ES-I3 (cell line): ENCODE results near the gene PUM1.
"Not testable (repeated sequence)": the region's sequence is repeated elsewhere in the genome, so short reads cannot be mapped to it uniquely, and the experiment has no call there.

Experiments
- H3K36me3 ChIP-seq: 2 replicates; pipeline ENCODE4 v1.6.1; 2013; ENCODE audit warnings: mild to moderate bottlenecking, low read length, control low read depth, moderate library complexity; ENCODE audit not compliant: insufficient read depth
- H3K4me1 ChIP-seq: 2 replicates; pipeline ENCODE4 v1.6.1; 2013; ENCODE audit warnings: mild to moderate bottlenecking, control low read depth, low read length; ENCODE audit not compliant: insufficient read depth
- H3K9ac ChIP-seq: 2 replicates; pipeline ENCODE4 v1.6.1; 2013; ENCODE audit warnings: low read depth, mild to moderate bottlenecking, low read length, moderate library complexity
- H3K9me3 ChIP-seq: 2 replicates; pipeline ENCODE4 v1.6.1; 2013; ENCODE audit warnings: mild to moderate bottlenecking, low read length, moderate library complexity; ENCODE audit not compliant: control insufficient read depth, insufficient read depth

Gene PUM1, protein sequence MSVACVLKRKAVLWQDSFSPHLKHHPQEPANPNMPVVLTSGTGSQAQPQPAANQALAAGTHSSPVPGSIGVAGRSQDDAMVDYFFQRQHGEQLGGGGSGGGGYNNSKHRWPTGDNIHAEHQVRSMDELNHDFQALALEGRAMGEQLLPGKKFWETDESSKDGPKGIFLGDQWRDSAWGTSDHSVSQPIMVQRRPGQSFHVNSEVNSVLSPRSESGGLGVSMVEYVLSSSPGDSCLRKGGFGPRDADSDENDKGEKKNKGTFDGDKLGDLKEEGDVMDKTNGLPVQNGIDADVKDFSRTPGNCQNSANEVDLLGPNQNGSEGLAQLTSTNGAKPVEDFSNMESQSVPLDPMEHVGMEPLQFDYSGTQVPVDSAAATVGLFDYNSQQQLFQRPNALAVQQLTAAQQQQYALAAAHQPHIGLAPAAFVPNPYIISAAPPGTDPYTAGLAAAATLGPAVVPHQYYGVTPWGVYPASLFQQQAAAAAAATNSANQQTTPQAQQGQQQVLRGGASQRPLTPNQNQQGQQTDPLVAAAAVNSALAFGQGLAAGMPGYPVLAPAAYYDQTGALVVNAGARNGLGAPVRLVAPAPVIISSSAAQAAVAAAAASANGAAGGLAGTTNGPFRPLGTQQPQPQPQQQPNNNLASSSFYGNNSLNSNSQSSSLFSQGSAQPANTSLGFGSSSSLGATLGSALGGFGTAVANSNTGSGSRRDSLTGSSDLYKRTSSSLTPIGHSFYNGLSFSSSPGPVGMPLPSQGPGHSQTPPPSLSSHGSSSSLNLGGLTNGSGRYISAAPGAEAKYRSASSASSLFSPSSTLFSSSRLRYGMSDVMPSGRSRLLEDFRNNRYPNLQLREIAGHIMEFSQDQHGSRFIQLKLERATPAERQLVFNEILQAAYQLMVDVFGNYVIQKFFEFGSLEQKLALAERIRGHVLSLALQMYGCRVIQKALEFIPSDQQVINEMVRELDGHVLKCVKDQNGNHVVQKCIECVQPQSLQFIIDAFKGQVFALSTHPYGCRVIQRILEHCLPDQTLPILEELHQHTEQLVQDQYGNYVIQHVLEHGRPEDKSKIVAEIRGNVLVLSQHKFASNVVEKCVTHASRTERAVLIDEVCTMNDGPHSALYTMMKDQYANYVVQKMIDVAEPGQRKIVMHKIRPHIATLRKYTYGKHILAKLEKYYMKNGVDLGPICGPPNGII

DNA sequence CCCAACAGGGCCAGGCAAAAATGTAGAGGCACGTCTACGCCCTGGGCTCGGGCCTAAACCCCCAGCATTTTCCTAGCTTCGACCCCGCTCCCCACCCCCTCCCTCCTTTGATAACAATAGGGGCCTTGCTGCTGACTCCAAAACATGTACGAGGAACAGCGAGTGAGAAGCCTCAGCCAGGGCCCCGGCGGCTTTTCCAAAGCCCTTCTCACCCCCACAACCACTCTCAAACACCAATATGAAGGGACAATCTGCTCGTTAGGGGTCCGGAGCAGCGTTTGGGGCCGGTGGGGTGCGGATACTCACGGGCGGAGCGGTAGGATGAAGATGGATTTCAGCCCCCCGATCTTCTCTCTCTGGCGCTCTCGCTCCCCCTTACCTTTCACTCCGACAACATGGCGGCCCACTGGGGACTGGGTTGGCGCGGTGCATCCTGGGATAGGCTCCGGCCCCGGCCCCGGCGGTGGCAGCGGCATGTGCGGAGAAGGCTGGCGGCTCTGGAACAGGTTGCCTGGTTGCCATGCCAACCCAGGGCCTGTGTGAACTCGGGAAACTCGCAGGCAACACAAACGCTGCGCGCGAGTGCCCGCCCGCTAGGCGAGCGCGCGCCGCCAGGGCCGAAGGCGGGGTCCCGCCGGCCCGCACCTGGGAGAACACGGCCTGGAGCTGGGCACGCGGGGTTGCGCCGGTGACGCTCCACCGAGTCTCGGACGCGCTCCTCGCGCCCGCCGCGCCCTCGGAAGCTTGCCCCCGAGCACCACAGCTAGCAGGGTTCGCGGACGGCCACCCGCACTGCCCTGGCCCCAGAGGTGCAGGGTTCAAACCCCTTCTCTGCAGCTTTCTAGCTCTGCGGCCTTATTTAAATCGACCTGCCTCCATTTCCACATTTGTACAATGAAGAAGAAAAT is at the start of gene PUM1:
Gene PUM1 (minus strand): TSS at position 408 of the 908 bp plus-strand sequence. CDS start 6,151 bp downstream, outside the sequence.
- Histone ChIP-seq H3K9ac (peak within 1 kb of the TSS; percentile 92), H3K36me3 (peaks cover 4% of the 10 kb centered on the region; the same call in 1 of the 2 replicates), H3K9me3 (no peaks in the 10 kb centered on the region), H3K4me1 (peaks cover 15% of the 10 kb centered on the region)

DNA sequence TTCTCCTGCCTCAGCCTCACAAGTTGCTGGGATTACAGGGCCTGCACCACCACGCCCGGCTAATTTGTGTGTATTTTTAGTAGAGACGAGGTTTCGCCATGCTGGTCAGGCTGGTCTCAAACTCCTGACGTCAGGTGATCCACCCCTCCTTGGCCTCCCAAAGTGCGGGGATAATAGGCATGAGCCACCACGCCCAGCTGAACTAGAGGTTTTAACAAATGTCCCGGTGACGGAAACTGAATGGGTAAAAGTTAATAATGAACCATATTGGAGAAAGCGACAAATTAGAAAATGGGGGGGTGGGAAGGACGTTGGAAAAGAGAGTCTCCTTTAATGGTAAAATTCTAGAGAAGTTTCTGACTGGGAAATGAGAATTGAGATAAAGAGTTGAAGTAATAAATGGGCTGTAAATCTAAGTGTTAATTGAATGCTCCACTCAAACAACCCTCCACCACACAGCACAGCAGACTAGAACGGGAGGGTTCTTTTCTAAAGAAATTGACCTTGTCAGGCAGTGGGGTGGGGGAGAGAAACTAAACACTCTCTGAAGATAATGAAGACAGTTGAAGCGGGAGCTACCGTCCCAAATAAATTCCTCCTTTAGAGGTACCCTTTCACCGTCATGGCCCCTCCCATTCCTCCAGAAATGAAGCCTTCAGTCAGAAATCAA is 46.9 kb upstream of the PUM1 start:
- Histone ChIP-seq H3K9me3 (no peaks in the 10 kb centered on the region), H3K9ac (no peak overlapping the region)

DNA sequence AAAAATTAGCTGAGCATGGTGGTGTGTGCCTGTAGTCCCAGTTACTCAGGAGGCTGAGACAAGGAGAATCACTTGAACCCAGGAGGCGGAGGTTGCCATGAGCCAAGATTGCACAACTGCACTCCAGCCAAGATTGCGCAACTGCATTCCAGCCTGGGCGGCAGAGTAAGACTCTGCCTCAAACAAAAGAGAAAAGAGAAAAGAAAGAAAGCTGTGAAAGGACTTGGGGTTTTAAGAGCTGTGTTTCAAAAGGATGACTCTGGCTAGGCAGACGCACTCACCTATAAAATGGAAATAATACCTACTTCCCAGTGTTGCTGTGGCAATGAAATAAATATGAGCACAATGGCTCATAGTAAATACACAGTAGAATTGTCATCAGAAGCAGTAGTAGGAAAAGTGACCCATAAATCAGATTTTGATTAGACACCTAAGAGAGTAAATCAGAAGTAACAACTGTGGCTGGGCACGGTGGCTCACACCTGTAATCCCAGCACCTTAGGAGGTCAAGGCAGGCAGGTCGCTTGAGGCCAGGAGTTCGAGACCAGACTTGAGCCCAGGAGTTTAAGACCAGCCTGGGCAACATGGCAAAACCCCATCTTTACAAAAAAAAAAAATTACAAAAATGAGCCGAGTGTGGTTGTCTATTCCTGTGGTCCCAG is 45.9 kb upstream of the PUM1 start:
- Histone ChIP-seq H3K36me3 (no peaks in the 10 kb centered on the region), H3K9me3 (no peaks in the 10 kb centered on the region), H3K9ac (no peak overlapping the region), H3K4me1 (peaks cover 10% of the 10 kb centered on the region; the same call in 1 of the 2 replicates)

More for the DNA sequence above, 46.9 kb upstream of the PUM1 start:
- peaks cover 10% of the 10 kb centered on the region; the same call in 1 of the 2 replicates for H3K4me1 ChIP-seq
- H3K36me3 ChIP-seq = no peaks in the 10 kb centered on the region

DNA sequence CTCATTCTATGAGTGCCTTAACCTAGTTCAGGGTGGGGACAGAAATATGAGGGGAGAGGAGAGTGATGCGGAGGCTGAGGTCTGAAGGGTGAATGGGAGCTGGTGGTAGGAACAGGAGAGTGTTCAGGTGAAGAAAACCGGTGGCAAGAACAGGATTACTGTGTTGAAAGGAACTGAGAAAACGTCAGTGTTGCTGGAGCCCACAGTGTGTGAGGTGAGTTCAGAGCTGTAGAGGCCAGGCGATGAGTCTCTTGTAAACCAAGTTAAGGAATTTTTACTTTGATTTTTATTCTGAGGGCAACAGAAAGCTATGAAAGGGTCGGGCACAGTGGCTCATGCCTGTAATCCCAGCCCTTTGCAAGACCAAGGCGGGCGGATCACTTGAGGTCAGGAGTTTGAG is 45.3 kb upstream of the PUM1 start:
- Histone ChIP-seq H3K36me3 (no peaks in the 10 kb centered on the region), H3K4me1 (peaks cover 10% of the 10 kb centered on the region; the same call in 1 of the 2 replicates), H3K9me3 (no peaks in the 10 kb centered on the region), H3K9ac (no peak overlapping the region)

DNA sequence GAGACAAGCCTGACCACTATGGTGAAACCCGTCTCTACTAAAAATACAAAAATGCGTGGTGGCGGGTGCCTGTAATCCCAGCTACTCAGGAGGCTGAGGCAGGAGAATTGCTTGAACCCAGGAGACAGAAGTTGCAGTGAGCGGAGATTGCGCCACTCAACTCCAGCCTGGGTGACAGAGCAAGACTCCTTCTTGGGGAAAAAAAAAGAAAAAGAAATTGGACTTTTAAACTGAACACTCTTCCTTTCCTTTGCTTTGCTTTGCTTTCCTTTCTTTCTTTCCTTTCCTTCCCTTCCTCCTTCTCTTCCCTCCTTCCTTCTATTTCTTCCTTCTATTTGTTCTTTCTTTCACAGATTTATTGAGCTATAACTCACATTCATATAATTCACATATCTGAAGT is 43.3 kb upstream of the PUM1 start:
- H3K9ac ChIP-seq = no peak overlapping the region
- H3K36me3 ChIP-seq = no peaks in the 10 kb centered on the region
- peaks cover 10% of the 10 kb centered on the region; the same call in 1 of the 2 replicates for H3K4me1 ChIP-seq
- no peaks in the 10 kb centered on the region for H3K9me3 ChIP-seq

DNA sequence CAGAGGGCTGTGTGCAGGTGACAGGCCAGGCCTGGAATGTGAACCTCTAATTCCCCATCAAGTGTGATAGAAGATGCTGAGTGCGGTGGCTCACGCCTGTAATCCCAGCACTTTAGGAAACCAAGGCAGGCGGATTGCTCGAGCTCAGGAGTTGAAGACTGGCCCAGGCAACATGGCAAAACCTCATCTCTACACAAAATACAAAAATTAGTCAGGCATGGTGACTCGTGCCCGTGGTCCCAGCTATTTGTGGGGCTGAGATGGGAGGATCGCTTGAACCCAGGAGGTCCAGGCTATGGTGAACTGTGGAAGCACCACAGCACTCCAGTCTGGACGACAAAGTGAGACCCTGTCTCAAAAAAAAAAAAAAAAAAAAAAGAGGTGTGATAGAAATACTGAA is 40.1 kb upstream of the PUM1 start:
- H3K9me3 ChIP-seq = no peaks in the 10 kb centered on the region
- H3K4me1 ChIP-seq = peaks cover 14% of the 10 kb centered on the region
- no peak overlapping the region for H3K9ac ChIP-seq
- no peaks in the 10 kb centered on the region for H3K36me3 ChIP-seq

DNA sequence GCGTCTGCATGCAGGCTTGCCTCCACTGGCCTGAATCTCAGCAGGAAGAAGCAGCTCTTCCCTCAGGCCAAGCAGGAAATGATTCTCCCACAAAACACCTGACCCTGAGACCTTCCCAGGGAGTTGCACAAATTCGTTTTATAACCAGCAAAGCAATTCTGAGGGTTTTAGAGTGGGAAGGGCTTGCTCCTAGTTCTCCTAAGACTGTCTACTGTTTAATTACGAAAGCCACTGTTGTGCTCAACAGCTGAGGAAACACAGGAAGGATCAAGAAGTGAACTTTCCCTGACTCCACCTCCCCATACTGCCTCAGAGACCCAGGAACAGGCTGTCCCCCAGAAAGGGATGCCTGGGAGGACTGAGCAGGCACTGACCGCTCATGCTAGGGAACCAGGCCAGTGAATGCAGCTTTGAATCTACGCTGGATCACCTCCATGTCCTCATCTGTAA is 37.0 kb upstream of the PUM1 start:
- Histone ChIP-seq H3K4me1 (peaks cover 15% of the 10 kb centered on the region), H3K9me3 (no peaks in the 10 kb centered on the region), H3K36me3 (no peaks in the 10 kb centered on the region), H3K9ac (no peak overlapping the region)

DNA sequence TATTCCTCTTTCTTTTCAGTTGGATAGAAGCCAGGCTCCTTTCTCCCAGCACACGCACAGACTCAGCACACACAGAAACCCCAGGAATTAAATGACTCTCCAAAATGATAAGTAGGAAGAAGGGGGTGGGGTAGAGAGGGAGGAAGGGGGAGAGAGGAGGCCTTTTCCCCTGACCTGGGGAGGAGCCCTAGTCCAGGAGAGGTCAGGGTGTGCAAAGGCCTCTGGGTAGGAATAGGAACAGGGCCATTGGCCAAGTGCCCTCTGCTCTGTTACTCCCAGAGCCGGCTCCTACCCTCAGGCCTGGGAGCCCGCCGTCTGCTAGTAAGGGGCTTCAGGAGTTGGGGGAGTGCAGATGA is 35.6 kb upstream of the PUM1 start:
- no peaks in the 10 kb centered on the region for H3K9me3 ChIP-seq
- peaks cover 15% of the 10 kb centered on the region for H3K4me1 ChIP-seq
- no peaks in the 10 kb centered on the region for H3K36me3 ChIP-seq
- H3K9ac ChIP-seq = no peak overlapping the region

DNA sequence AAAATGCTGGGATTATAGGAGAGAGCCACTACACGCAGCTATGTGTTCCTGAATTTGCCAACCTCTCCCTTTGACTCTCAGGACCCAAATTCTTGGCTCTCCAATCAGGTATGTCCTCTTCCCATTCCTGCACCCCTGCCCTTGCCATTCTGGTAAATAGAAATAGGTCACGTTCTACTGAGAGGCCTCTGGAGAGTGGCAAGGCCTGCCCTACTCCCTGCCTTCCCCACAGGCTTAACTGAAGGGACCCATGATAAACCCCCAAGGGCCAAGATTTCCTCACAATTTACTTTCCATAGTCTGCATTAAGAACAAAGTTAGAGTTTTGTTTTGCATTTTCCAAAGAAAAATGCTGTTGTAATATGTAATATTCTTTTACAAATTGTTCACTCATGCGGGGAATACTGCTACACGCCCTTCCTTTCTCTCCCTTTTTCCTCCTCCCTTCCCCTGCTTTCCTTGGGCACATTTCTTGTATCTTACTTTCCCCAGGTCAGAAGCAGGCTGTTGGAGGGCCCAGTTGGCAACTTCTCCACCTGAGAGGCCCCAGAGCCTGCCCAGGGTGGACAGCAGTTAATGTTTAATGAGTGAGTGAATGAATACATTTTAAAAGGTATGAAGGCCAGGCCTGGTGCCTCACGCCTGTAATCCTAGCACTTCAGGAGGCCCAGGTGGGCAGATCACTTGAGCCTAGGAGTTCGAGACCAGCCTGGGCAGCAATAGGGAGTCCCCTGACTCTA is 33.9 kb upstream of the PUM1 start:
- Histone ChIP-seq H3K9ac (no peak overlapping the region), H3K36me3 (no peaks in the 10 kb centered on the region), H3K4me1 (peaks cover 15% of the 10 kb centered on the region), H3K9me3 (no peaks in the 10 kb centered on the region)

DNA sequence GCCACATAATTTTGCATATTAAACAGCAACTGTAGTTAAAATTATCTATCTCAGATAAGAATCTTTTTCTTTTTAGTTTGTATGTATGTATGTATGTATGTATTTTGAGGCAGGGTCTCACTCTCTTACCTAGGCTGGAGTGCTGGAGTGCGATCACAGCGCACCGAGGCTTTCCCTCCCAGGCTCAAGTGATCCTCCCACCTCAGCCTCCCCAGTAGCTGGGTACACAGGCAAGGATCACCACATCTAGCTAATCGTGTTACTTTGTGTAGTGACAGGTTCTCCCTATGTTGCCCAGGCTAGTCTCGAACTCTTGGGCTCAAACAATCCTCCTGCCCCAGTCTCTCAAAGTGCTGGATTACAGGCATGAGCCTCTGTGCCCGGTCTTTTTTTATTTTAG is 30.5 kb upstream of the PUM1 start:
- Histone ChIP-seq H3K9me3 (no peaks in the 10 kb centered on the region), H3K9ac (no peak overlapping the region), H3K4me1 (peaks cover 4% of the 10 kb centered on the region; the same call in 1 of the 2 replicates), H3K36me3 (no peaks in the 10 kb centered on the region)

DNA sequence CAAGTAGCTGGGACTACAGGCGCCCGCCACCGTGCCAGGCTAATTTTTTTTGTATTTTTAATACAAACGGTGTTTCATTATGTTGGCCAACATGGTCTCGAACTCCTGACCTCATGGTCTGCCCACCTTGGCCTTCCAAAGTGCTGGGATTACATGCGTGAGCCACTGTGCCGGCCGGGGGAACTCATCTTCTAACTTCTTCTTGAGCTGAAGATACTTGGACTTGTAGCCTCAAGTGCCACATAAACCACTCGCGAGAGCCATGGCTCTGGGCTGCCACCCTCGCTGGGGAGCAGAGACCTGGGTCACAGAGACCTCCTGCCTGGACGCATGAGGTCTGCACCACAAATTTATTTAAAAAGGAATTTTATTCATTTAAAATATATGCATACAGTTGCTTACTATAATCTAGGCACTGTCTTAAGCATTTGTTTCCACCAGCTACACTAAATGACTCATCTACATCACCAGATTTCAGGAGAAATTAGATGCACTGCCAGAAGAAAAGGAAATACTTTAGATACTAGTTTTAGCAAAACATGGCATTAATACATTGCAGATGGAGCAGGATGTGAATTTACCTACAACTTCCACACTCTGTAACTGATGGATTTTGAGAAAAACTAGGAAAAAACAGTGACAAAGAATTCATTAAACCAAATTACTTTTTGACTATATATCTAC is 29.9 kb upstream of the PUM1 start:
- no peak overlapping the region for H3K9ac ChIP-seq
- no peaks in the 10 kb centered on the region for H3K9me3 ChIP-seq

DNA sequence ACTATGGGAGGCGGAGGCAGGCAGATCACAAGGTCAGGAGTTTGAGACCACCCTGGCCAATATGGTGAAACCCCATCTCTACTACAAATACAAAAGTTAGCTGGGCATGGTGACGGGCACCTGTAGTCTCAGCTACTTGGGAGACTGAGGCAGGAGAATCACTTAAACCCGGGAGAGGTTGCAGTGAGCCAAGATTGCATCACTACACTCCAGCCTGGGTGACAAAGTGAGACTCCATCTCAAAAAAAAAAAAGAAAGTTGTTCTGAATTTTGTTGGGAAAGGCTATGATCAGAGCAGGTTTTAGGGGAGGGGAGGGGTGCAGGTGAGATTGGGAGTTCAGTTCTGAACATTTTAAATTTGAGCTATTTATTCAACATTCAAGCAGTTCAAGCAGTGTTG is 22.6 kb upstream of the PUM1 start:
- not testable (repeated sequence) for H3K36me3 ChIP-seq, H3K4me1 ChIP-seq, H3K9me3 ChIP-seq, H3K9ac ChIP-seq

More for the DNA sequence above, 29.9 kb upstream of the PUM1 start:
- no peaks in the 10 kb centered on the region for H3K4me1 ChIP-seq
- no peaks in the 10 kb centered on the region for H3K36me3 ChIP-seq
